Progenitor cell of endocrine pancreas (in vitro differentiated cells): ENCODE measurements around the gene AP1B1. TPM values are rescaled to one million over a fixed set of nuclear protein-coding genes. Genes with fewer than 3 reads are reported as not detected.

Experiments used
- DNase-seq: peaks from one replicate; pipeline ENCODE4 v3.0.0; 2021; ENCODE audit warnings: low spot score; ENCODE audit not compliant: unreplicated experiment
- H3K27ac Mint-ChIP-seq: 2 replicates; pipeline ENCODE4 v1.8.0; 2021; ENCODE audit warnings: mild to moderate bottlenecking, moderate library complexity, mixed read lengths
- H3K27me3 Mint-ChIP-seq: 2 replicates; pipeline ENCODE4 v1.8.0; 2021; ENCODE audit warnings: mixed read lengths
- H3K36me3 Mint-ChIP-seq: 2 replicates; pipeline ENCODE4 v1.8.0; 2022; ENCODE audit warnings: mixed read lengths; ENCODE audit not compliant: insufficient read depth
- H3K4me1 Mint-ChIP-seq: 2 replicates; pipeline ENCODE4 v1.8.0; 2021; ENCODE audit warnings: low read depth, mixed read lengths
- H3K4me3 Mint-ChIP-seq: 2 replicates; pipeline ENCODE4 v1.8.0; 2021; ENCODE audit warnings: low read depth, mild to moderate bottlenecking, moderate library complexity, mixed read lengths
- H3K9me3 Mint-ChIP-seq: 2 replicates; pipeline ENCODE4 v1.8.0; 2021; ENCODE audit warnings: low read depth, mixed read lengths
- CTCF ChIP-seq: fragments of 200-600 bp; sonication (generic); IDR thresholded peaks from one replicate; pipeline ENCODE4 v1.5.0; 2021; ENCODE audit warnings: antibody characterized with exemption, mild to moderate bottlenecking; ENCODE audit not compliant: unreplicated experiment
- total RNA-seq: library from RNA; stranded (reverse); gene quantifications from 2 replicates; pipeline ENCODE4 v1.2.1, GENCODE V29; 2021

AP1B1 gene
- total RNA-seq, 1 donor from 2014 or later = 59.6 TPM

GRCh38 chr22:29353286-29353685 lies 35.1 kb downstream of the AP1B1 start:
- Mint-ChIP-seq H3K9me3 (no peaks in the 10 kb centered on the region), H3K4me1 (no peaks in the 10 kb centered on the region), H3K27ac (no peak overlapping the region), H3K27me3 (no peaks in the 10 kb centered on the region), H3K4me3 (no peak overlapping the region), H3K36me3 (peaks cover 16% of the 10 kb centered on the region)
- no peak for DNase-seq
- TF ChIP-seq CTCF = no peak

GRCh38 chr22:29352778-29353177 lies 35.6 kb downstream of the AP1B1 start:
- no peak for TF ChIP-seq CTCF
- Mint-ChIP-seq H3K4me1 (no peaks in the 10 kb centered on the region), H3K27ac (peak overlapping the region; percentile 50)

GRCh38 chr22:29351891-29352290 lies 36.5 kb downstream of the AP1B1 start:
- Mint-ChIP-seq H3K27me3 (no peaks in the 10 kb centered on the region), H3K4me3 (no peak overlapping the region), H3K4me1 (no peaks in the 10 kb centered on the region), H3K36me3 (peaks cover 17% of the 10 kb centered on the region), H3K27ac (no peak overlapping the region), H3K9me3 (no peaks in the 10 kb centered on the region)
- DNase-seq = no peak
- TF ChIP-seq CTCF = no peak

More at GRCh38 chr22:29352778-29353177, 35.6 kb downstream of the AP1B1 start:
- H3K27me3 Mint-ChIP-seq = no peaks in the 10 kb centered on the region
- no peak overlapping the region for H3K4me3 Mint-ChIP-seq
- H3K36me3 Mint-ChIP-seq = peaks cover 14% of the 10 kb centered on the region
- H3K9me3 Mint-ChIP-seq = no peaks in the 10 kb centered on the region
- DNase-seq = no peak

GRCh38 chr22:29351042-29351441 lies 37.3 kb downstream of the AP1B1 start:
- no peaks in the 10 kb centered on the region for H3K27me3 Mint-ChIP-seq
- no peak for TF ChIP-seq CTCF
- no peak overlapping the region for H3K4me3 Mint-ChIP-seq
- peaks cover 17% of the 10 kb centered on the region for H3K36me3 Mint-ChIP-seq
- H3K4me1 Mint-ChIP-seq = no peaks in the 10 kb centered on the region
- DNase-seq = no peak
- peak overlapping the region; percentile 20 for H3K27ac Mint-ChIP-seq
- H3K9me3 Mint-ChIP-seq = no peaks in the 10 kb centered on the region

GRCh38 chr22:29348956-29349355 lies 39.4 kb downstream of the AP1B1 start:
- H3K27me3 Mint-ChIP-seq = no peaks in the 10 kb centered on the region
- no peaks in the 10 kb centered on the region for H3K4me1 Mint-ChIP-seq
- H3K9me3 Mint-ChIP-seq = no peaks in the 10 kb centered on the region
- DNase-seq = no peak
- peaks cover 20% of the 10 kb centered on the region for H3K36me3 Mint-ChIP-seq
- no peak overlapping the region for H3K27ac Mint-ChIP-seq
- H3K4me3 Mint-ChIP-seq = no peak overlapping the region
- no peak for TF ChIP-seq CTCF
